KMS-11 (cell line): Measurements from ENCODE around the gene TUT4.

Source experiments
- H2AFZ ChIP-seq: fragments of 200-600 bp; sonication (generic); 2 replicates; pipeline ENCODE4 v1.6.1; 2016; ENCODE audit warnings: antibody characterized with exemption, mixed run types, low read depth
- H3K27ac ChIP-seq: fragments of 200-600 bp; sonication (generic); 2 replicates; pipeline ENCODE4 v1.6.1; 2016; ENCODE audit warnings: mild to moderate bottlenecking, mixed run types
- H3K27me3 ChIP-seq: fragments of 200-600 bp; sonication (generic); 2 replicates; pipeline ENCODE4 v1.6.1; 2017; ENCODE audit warnings: mild to moderate bottlenecking, low read depth, mixed run types, moderate library complexity; ENCODE audit not compliant: insufficient read depth
- H3K36me3 ChIP-seq: fragments of 200-600 bp; sonication (generic); 2 replicates; pipeline ENCODE4 v1.6.1; 2017; ENCODE audit warnings: mild to moderate bottlenecking, mixed run types; ENCODE audit not compliant: insufficient read depth
- H3K4me1 ChIP-seq: fragments of 200-600 bp; sonication (generic); 2 replicates; pipeline ENCODE4 v1.6.1; 2016; ENCODE audit warnings: mild to moderate bottlenecking, low read depth, mixed run types; ENCODE audit not compliant: poor library complexity, severe bottlenecking
- H3K4me2 ChIP-seq: fragments of 200-600 bp; sonication (generic); 2 replicates; pipeline ENCODE4 v1.7.0; 2016; ENCODE audit warnings: mild to moderate bottlenecking, mixed run types
- H3K4me3 ChIP-seq: fragments of 200-600 bp; sonication (generic); IDR thresholded peaks from 2 replicates; pipeline ENCODE4 v1.6.1; 2017; ENCODE audit warnings: low read depth, low read length, mixed read lengths; ENCODE audit not compliant: insufficient read depth
- H3K79me2 ChIP-seq: fragments of 200-600 bp; sonication (generic); 2 replicates; pipeline ENCODE4 v1.6.1; 2016; ENCODE audit warnings: low read depth, mixed run types; ENCODE audit not compliant: insufficient read depth
- H3K9ac ChIP-seq: fragments of 200-600 bp; sonication (generic); 2 replicates; pipeline ENCODE4 v1.6.1; 2016; ENCODE audit warnings: mild to moderate bottlenecking, mixed run types
- H4K20me1 ChIP-seq: fragments of 200-600 bp; sonication (generic); 2 replicates; pipeline ENCODE4 v1.6.1; 2016; ENCODE audit warnings: mild to moderate bottlenecking, mixed run types; ENCODE audit not compliant: insufficient read depth
- TF ChIP-seq, protein P1 (sequence below): fragments of 200-600 bp; sonication (generic); conservative IDR thresholded peaks from 2 replicates; pipeline ENCODE4 v1.6.1; 2017; ENCODE audit warnings: low read depth, mild to moderate bottlenecking, antibody characterized with exemption, low read length, moderate library complexity, mixed read lengths

TUT4 gene

DNA sequence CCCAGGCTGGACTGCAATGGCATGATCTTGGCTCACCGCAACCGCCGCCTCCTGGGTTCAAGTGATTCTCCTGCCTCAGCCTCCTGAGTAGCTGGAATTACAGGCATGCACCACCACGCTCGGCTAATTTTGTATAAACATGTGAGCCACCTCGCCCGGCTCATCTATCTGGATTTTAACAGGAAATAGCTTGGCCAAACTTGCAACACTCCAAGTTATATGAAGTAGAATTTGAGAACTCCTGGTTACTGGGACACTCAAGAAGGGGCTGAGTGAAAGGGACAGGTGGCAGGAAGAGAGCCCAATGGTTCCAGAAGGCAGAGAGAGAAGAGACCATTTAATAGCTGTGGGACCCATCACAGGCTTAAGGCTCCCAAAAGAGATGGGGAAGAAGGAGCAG is 46.3 kb upstream of the TUT4 start:
- H3K4me3 ChIP-seq: no peak overlapping the region
- H3K79me2 ChIP-seq: no peaks in the 10 kb centered on the region
- H4K20me1 ChIP-seq: no peaks in the 10 kb centered on the region
- no peaks in the 10 kb centered on the region for H3K4me1 ChIP-seq
- TF ChIP-seq, protein P1, sequence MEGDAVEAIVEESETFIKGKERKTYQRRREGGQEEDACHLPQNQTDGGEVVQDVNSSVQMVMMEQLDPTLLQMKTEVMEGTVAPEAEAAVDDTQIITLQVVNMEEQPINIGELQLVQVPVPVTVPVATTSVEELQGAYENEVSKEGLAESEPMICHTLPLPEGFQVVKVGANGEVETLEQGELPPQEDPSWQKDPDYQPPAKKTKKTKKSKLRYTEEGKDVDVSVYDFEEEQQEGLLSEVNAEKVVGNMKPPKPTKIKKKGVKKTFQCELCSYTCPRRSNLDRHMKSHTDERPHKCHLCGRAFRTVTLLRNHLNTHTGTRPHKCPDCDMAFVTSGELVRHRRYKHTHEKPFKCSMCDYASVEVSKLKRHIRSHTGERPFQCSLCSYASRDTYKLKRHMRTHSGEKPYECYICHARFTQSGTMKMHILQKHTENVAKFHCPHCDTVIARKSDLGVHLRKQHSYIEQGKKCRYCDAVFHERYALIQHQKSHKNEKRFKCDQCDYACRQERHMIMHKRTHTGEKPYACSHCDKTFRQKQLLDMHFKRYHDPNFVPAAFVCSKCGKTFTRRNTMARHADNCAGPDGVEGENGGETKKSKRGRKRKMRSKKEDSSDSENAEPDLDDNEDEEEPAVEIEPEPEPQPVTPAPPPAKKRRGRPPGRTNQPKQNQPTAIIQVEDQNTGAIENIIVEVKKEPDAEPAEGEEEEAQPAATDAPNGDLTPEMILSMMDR: no peak
- H2AFZ ChIP-seq: no peak overlapping the region
- H3K36me3 ChIP-seq: no peaks in the 10 kb centered on the region
- H3K27me3 ChIP-seq: no peaks in the 10 kb centered on the region
- H3K27ac ChIP-seq: no peak overlapping the region
- no peak overlapping the region for H3K9ac ChIP-seq
- H3K4me2 ChIP-seq: no peak overlapping the region

DNA sequence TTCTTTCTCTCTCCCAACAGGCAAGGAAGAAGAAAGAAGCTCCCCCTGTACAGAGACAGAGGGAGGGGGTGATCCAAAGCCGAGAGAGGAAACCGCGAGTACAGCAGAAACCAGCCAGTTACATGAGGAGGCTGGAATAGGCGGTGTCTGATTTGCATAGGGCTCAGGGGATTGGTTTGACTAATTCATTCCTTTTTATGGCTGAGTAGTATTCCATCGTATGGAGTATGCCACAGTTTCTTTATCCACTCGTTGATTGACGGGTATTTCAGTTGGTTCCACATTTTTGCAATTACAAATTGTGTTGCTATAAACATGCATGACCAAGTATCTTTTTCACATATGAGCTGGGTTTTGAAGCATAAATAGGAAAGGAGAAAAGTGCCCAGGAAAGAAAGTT is 45.8 kb upstream of the TUT4 start:
- Histone ChIP-seq H3K4me3 (no peak overlapping the region), H3K4me1 (no peaks in the 10 kb centered on the region), H2AFZ (no peak overlapping the region), H3K27ac (no peak overlapping the region), H3K4me2 (no peak overlapping the region), H3K36me3 (no peaks in the 10 kb centered on the region), H3K27me3 (no peaks in the 10 kb centered on the region), H3K79me2 (no peaks in the 10 kb centered on the region), H3K9ac (no peak overlapping the region), H4K20me1 (no peaks in the 10 kb centered on the region)
- TF ChIP-seq, protein P1: no peak

GRCh38 chr1:52597912-52598311 is 45.0 kb upstream of the TUT4 start:
- Histone ChIP-seq H3K4me1 (no peaks in the 10 kb centered on the region), H3K9ac (no peak overlapping the region), H3K27me3 (no peaks in the 10 kb centered on the region), H3K79me2 (no peaks in the 10 kb centered on the region), H3K36me3 (no peaks in the 10 kb centered on the region), H3K4me3 (no peak overlapping the region), H3K27ac (no peak overlapping the region), H2AFZ (no peak overlapping the region), H4K20me1 (no peaks in the 10 kb centered on the region), H3K4me2 (no peak overlapping the region)
- TF ChIP-seq, protein P1: no peak

- H3K9ac ChIP-seq: no peak overlapping the region
- no peaks in the 10 kb centered on the region for H3K4me1 ChIP-seq
- no peaks in the 10 kb centered on the region for H4K20me1 ChIP-seq
- H3K79me2 ChIP-seq: no peaks in the 10 kb centered on the region
- H3K27me3 ChIP-seq: no peaks in the 10 kb centered on the region
- H3K4me3 ChIP-seq: no peak overlapping the region
- TF ChIP-seq, protein P1: no peak
- no peak overlapping the region for H2AFZ ChIP-seq
- H3K4me2 ChIP-seq: no peak overlapping the region
- H3K27ac ChIP-seq: no peak overlapping the region
- no peaks in the 10 kb centered on the region for H3K36me3 ChIP-seq
These were observed 42.2 kb upstream of the TUT4 start for GRCh38 chr1:52595061-52595460.
